Measurements from ENCODE around the gene ABL2.
"Not testable (repeated sequence)": the region's sequence is repeated elsewhere in the genome, so short reads cannot be mapped to it uniquely, and the experiment has no call there.

- TF ChIP-seq POLR2A, POLR2AphosphoS5 (IDR thresholded peaks at IDR 0.05; ENCODE audit: low read depth, low read length): not testable (repeated sequence)
Measured at GRCh38 chr1:179170468-179170770, 59.1 kb downstream of the ABL2 start.
